Activated CD4-positive, alpha-beta T cell treated with anti-CD3 and anti-CD28 coated beads, Interleukin-2, Interleukin-6, amounts not matched to agents 100 ng/mL and 50 ng/mL, durations not matched to agents 16 hours and 8 hours (primary cell): ENCODE measurements around the gene CYTH4.
A peak's percentile ranks its signal among the peaks of the same experiment; 100 is the strongest.
"Not testable (repeated sequence)": the region's sequence is repeated elsewhere in the genome, so short reads cannot be mapped to it uniquely, and the experiment has no call there.

ENCODE experiments used
- DNase-seq: peaks from one replicate; pipeline ENCODE4 v3.0.0-alpha.2; 2020

Gene CYTH4

DNA sequence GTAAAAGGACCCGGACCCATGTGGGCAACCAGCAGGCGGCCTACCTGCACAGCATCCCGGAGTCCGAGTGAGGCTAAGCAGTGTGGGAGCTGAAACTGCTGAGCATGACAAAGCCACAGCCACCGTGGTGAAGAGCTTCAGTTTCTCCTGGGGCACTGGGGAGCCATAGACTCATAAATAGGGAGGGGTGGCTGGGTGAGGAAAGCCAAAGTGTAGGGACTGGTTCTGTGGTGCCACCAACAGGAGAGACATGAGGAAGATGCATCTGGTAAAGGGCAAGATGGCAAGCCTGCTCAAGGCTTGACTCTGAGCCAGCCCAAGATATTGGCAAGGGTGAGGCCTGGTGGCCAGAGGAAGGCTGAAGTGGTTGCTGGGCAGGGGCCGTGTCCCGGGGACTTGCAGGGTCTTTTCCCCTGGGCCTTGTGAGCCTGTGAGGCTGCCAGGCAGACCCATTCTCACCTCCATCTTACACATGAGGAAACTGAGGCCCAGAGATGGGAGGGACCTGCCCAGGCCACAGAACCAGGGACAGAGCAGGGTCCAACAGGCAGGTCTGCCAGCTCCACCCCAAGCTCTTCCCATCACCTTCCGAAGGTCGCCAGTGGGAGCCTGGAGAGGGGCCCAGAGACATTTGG is 30.4 kb downstream of the CYTH4 start:
- peak; percentile 36 for DNase-seq

DNA sequence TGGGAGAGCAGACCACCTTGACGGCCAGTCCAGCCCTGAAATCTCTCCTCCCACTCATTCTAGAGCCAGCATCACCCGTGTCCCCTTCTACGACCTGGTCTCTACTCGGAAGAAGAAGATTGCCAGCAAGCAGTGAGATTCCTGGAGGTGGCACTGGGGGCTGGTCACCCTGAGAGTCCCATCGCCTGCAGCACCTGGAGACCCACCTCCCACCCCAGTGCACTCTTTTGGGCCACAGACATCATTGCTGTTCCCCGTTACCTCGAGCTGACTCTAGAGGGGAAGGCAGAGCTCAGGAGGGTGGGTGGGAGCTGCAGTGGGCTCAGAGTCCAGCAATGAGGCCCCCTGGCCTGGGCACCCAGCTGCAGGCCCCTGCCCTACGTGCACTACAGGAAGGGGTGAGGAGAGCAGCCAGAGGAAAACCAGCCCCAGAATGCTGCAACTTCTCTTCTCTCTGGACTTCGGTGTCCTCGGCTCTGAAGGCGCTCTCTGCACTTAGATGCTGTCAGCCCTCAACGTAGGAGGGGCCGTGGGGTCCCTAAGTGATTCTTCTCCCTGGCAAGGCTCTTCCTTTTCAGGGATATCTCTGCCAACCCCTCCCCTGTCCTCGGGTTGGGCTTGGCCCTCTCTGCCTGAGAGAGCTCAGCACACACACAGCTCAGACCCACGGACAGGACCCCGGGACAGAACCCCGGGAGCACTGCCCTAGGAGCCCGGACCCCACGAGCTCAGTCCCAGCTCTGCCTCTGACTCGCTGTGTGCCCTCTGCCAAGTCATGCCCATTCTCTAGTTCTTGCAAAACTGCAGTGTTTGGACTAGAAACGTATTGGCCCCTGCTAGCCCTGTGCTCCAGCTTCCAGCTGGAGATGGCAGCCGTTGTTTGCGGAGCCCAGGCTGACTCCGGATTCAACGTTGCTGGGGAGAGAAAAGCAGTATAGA is 31.3 kb downstream of the CYTH4 start:
- no peak for DNase-seq

DNA sequence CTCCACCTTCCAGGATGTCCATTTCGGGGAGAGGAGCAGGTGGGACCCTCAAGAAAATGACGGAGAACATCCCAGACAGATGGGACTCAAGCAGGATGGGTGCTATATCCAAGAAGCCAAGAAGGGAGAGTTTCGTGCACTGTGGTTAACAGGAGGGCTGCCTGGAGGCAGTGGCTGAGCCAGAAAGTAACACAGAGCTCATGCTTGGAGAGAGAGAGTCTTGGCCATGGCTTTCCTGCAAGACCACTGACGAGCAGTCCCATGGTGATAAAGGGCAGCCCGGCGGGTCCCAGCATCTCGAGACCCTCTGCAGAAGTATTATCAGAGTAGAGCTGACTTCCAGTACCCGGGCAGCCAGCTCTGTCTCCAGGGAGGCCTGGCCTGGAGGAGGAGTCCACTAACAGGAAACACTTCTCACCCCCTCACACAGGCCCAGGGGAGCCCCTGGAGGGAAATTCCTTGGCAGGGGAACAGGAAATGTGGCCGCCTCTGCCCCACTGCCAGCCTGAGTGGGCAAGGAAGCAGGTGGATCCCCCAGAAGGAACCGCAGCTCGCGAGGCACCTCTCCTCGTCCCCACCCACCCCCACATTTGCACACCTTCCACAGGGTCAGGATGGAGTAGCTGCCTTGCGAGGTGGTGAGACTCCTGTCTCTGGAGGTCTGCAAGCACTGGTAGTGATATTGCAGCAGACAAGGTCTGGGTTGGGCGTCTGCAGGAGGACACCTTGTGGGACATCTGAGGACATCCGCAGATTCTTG is 32.2 kb downstream of the CYTH4 start:
- DNase-seq: peak; percentile 43

DNA sequence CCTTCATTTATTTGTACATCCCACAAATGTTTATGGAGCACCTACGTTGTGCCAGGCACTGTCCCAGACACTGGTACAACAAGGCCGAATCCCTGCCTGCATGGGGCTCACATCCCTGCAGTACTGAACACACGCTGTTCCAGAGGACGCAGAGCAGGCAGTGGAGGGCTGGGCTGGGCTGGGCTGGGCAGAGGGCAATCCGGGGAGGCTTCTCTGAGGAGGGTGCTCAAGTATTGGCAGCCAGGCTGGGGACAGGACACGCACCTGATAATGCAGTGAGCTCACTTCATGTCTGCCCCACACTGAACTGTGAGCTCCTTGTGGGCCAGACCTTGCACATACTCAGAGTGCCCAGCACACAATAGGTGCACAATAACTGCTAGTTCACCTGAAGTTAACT is 34.1 kb downstream of the CYTH4 start:
- no peak for DNase-seq

DNA sequence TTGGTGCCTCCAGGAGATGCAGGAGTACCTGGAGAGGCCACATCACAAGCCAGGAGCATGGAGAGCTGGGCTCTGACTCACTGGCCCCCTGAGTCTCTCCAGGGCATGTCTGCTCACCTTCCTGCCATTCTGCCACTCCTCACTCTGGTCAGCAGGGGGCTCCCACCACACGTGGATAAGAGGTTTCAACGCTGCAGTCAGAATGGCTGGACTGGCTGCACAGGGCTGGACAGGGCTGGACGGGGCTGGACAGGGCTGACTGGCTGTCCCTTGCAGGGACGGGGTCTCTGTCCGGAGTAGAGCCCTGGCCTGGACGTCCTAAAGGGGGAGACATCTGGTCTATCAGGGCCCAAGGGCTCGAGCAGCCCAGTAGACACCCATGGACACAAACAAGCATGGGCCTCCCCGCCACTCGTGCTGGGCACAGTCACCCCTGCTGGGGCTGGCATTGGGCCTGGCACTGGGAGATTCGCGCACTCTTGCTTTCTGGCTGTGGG is 34.6 kb downstream of the CYTH4 start:
- DNase-seq: peak; percentile 82

DNA sequence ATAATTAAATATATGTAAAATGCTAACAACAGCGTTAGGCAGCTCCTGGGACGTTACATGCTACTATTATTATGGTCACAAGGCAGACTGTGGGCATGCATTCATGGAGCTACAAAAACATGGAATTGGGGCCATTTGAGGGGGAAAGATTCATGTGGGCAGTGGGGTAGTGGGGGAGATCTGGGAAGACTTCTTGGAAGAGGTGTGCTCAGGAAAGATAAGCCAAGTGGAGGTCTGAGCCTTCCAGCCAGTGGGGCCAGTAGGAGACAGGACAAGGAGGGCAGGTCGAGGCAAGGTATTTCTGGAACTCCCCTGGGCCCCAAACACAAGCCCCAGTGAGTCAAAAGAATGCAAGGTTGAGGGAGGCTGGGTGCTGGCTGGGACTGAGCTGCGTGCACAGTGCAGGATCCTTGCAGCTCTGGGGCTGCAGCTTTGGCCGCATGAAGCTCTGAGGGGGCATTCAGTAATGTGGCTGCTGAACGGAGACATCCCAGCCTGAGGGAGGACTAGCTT is 35.4 kb downstream of the CYTH4 start:
- DNase-seq: no peak

DNA sequence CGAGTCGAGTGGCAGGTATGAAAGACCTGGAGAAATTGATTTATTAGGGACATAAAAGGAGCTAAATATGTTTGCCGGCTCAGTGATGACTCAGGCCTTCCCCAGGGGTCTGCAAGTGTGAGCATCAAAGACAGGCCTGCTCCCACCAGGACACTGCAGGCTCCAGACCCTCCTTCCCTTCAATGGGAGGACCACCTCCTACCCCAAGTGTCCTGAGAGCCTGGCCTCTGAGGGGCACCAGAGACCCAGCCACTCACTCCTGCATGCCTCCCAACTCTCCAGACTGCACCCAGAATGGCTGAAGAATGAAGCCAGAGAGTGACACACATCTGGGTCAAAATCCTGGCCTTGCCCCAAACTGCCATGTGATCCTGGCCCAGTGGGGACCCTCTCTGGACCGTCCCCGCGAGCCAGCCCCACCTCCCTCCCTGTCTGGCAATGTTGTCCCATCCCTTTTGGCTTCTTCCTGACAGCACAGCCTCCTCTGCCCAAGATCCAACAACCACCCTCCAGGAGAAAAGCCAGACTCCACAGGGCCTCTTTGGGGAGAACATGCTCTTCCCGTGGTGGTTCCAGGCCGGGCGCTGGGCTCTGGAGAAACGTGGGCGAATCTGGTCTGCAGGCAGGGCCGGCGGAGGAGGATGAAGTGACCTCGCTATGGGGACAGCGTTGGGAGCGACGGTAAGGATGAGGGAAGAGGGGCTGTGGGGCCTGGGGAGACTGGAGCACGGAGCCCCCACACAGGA is 36.2 kb downstream of the CYTH4 start:
- DNase-seq: no peak

DNA sequence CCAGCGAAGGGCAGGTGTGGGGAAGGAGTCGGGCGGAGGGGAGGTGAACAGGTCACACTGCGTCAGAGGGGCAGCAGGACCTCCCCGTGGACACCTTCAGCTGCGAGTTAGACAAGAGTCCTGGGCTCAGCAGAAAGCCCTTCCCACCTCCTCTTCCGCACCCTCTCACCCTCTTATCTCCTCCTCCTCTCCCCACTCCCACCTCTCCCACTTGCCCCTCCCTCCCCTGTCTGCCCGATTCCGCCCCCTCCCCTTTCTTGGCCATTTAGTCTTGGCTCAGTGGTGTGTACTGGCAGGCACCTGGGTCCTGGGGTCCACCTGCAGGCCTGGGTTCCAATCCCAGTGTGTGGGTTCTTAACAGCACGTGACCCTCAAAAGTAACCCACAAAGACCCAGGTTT is 37.2 kb downstream of the CYTH4 start:
- no peak for DNase-seq

DNA sequence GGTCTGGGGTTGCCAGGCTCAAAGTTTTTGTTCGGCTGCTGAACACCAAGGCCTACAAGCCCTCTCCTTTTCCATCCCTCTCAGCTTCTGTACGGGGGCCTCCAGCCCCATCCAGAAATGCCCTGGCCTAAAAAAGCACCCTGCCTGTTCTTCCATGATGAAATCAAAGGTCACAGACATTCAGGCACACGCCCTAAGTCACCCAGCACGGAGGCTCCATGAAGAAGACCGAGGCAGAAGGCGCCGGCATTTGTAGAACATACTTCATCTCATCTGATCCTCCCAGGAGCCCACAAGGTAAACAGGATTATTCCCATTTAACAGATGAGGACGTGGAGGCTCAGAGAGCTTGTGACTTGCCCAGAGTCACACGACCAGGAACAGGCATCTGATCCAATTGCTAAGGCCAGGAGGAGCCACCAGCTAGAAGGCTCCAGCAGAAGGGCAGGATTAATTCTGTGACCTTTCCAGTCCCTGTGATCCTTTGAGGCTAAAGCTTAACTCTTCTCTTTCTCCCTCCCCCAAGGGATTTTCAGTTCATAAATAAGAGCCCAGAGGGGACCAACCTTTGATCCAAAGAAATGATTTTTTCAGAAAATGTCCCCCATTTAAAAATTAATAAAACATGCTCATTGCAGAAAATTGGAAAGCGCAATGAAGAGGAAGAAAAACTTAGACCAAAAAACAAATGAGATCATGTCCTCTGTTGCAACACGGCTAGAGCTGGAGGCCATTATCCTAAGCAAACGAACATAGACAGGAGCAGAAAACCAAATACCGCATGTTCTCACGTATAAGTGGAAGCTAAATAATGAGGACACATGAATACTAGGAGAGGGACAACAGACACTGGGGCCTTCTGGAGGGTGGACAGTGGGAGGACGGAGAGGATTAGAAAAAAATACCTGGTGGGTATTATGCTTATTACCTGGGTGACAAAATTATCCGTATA is 38.7 kb downstream of the CYTH4 start:
- no peak for DNase-seq

DNA sequence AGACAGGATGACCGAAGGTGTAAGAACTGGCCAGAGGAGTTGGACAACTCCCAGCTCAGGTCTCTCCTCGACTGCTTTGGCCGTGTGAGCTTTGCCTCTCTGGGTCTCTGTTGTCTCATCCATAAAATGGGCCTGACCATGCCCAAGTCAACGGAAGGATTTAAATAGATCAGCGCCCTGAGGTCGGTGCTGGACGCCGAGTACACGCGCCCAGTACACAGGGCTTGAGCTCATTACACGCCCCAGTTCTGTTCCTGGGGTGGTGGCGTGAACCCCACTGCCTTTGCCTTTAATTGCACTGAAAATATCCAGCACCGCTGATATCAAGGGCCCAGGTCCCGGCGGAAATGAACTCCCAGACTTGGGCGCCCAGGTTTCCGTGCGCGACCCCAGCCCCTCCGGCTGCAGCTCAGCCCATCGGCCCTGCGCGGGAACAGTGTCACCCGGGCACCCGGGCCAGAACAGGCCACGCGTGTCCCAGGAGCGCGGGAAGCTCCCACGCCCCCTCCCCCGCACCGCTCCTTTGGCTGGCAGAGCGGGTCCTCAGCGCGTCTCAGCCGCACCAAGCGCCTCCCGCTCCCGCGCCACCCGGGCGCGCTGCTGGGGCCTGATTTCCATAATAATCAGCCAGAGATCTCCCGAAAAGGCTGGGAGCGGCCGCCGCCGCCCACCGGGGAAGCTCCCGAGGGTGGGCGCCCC is 42.2 kb downstream of the CYTH4 start:
- no peak for DNase-seq

DNA sequence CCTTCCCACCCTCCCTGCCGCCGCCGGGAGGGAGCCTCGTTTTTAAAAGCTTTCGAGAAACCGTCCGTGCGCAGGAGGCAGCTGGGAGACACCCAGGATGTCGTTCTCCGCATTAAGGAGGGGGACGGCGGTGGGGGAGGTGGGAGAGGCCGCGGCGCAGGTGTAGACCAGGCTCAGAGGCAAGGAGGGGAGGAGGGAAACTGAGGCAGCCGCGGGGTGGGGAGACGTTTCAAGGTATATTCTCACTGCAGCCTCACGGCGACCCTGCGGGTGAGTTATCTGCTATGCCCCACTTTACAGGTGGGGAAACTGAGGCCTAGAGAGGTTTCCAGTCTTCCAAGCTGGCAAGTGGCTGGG is 42.7 kb downstream of the CYTH4 start:
- no peak for DNase-seq

DNA sequence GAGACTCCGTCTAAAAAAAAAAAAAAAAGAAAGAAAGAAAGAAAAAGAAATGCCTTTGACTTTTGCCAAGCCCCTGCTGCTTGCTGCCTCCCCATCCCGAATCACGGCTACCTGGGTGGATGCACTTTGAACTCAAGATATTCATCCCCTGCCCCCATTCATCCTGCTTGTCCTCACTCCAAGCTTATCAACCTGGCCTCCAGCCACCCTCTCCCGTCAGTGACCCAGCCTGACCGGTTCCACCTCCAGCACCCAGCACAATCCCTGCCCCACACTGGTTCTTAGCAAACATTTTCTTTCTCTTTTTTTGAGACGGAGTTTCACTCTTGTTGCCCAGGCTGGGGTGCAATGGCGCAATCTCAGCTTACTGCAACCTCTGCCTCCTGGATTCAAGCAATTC is 44.4 kb downstream of the CYTH4 start:
- no peak for DNase-seq

DNA sequence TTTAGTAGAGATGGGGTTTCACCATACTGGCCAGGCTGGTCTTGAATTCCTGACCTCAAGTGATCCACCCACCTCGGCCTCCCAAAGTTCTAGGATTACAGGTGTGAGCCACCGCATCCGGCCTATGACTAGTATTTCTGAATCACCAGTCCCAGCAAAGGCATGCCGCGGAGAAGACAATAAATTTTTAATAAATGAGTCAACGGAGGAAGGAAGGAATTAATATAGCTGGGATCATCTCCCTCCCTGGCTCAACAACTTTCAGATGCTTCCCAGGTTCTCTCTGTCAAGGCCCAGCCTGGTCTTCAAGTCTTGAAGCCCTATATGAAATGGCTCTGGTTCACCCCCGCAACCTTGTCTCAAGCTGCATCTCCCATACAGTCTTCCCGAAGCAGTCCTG is 45.7 kb downstream of the CYTH4 start:
- no peak for DNase-seq

DNA sequence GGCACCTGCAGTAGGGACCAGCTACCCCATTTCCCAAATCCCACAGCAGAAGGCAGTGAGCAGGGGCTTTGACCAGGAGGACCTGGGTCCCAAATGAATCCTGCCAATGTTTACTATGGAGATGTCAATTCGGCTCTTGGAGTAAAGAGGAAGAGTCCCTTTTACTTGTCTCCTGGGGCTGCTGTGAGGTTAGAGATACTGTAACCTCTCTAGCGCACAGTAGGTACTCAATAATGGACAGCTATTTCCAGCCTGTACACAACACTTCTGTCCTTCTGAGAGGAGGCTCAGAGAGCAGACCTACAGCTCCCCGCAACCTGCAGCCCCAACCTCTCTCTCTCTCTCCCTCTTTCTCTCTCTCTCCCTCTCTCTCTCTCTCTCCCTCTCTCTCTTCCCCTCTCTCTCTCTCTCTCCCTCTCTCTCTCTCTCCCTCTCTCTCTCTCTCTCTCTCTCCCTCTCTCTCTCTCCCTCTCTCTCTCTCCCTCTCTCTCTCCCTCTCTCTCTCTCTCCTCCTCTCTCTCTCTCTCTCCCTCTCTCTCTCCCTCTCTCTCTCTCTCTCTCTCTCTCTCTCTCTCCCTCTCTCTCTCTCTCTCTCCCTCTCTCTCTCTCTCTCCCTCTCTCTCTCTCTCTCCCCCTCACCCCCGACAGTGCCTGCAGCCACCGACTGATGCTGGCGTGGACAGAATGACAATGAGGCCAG is 46.4 kb downstream of the CYTH4 start:
- DNase-seq: not testable (repeated sequence)

DNA sequence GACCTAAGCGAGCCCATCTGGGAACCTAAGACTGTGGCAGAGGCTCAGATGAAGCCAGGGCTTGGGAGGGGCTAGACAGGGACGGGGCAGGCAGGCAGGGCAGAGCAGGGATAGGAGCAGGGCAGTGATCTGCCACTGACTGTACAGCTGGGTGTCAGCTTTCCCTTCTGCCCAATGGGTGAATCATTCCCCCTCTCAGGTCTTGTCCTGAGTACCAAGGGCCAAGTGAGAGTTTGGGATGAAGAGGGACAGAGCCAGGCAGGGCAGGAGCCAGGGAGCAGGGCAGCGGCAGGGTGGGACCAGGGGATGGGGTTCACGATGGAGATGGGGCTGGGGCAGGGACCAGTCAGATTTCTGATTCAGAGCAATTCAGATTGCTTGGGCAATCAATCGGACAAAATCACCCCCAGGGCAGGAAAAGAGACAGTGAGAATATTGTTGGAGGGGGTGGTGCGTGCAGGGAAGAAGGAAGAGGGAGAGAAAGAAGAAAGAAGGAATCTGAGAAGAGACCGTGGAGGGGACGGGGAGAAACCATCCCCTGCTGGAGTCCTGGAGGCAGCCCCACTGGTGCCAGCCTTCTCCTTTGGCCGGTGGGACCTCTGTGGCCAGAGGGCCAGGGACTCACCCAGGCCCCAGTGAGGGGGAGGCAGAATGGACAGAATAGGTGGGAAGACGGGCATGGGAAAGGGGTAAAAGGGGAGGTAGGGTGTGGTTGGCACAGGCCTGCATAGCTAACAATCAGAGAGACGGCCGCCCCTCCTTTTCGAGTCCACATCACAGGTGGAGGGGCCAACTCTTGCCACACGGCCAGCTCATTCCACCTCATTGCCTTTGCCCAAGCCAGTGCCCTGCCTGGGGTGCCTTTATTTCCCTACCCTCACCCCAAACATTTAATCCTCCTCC is 47.2 kb downstream of the CYTH4 start:
- DNase-seq: no peak

DNA sequence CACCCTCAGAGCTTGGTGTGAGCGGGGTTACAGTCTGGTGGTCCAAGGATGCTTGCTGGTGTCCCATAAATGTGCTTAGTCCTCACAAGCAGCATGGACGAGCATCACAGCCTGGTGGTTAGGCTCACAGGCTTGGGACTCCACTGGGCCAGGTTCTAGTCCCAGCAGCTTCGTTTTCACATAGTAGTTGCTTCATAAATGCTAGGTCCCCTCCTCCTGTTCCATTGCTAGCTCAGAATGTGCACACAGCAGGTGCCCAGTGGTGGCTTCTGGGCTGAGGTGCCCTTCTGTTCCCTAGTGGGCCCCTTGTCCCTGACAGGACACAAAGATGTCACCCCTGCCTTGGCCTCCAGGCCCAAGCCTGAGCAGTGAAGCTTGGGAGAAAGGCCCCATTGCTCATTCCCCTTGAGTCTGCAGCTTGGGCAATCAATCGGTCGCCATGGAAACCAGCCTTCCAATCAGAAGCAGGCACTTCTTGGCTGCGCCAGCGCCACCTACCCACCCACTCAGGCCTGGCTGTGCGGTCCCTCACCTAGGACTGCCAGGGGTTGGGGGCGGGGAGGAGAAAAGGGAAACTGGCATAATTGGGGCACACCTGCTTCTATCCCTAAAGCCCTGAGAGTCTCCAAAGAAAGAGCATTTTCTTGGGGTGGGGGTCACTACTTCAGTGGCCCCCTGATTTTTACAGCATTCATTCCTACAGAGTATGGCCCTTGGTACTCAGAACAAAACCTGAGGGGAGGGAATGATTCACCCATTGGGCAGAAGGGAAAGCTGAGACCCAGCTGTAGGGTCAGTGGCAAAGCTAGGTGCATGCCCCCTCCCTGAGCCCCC is 48.1 kb downstream of the CYTH4 start:
- peak; percentile 80 for DNase-seq

DNA sequence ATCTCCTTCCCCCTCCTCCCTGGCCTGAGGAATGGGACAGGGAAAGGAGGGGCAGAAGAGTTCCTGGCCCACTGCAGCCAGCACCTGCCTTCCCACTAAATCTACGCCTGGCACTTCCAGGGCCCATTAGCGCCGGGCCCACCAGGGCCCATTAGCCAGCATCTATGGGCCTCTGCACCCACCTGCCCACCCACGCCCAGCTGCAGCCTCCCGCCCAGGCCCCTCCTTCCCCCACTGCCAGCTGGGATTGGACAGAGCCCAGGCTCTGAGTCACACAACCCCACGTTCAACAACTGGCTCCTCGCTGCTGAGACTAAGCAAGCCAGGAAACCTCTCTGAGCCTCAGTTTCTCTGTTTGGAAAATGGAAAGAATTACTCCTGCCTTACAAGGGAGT is 48.7 kb downstream of the CYTH4 start:
- no peak for DNase-seq
